H1 (cell line): ENCODE measurements around the gene HNRNPM. TPM values are rescaled to one million over a fixed set of nuclear protein-coding genes. Genes with fewer than 3 reads are reported as not detected.

Source experiments
- CTCF ChIA-PET: fragments of 300-600 bp; sonication (Branson Sonifier 250); formaldehyde crosslinking; loops from one replicate; lab custom pipeline; 2021; ENCODE audit not compliant: partially characterized antibody; lab: Charles Lee
- POLR2A ChIA-PET: fragments of 300-600 bp; sonication (Branson Sonifier 250); formaldehyde crosslinking; loops from one replicate; lab custom pipeline; 2021; ENCODE audit warnings: inconsistent platforms; ENCODE audit not compliant: partially characterized antibody; lab: Charles Lee
- DNase-seq, 2 experiments: peaks; one replicate each; pipeline versions ENCODE4 v3.0.0 to v3.0.0-alpha.2; 2010 to 2022; ENCODE audit warnings: low spot score in 2 of 2, low read depth in 1 of 2, mixed read lengths in 1 of 2
- FAIRE-seq: peaks from 2 replicates; lab custom pipeline; 2011; peaks lifted over from hg19 to GRCh38; lab: Jason Lieb, UNC
- H2AFZ ChIP-seq: 2 replicates; pipeline ENCODE4 v1.8.1; 2012; ENCODE audit warnings: low read length, inconsistent platforms
- H2AK5ac ChIP-seq: 2 replicates; pipeline ENCODE4 v1.6.1; 2013; ENCODE audit warnings: low read depth, low read length
- H2BK120ac ChIP-seq: replicated peaks from 2 replicates; pipeline ENCODE3; 2013; ENCODE audit warnings: low read depth, low read length, inconsistent platforms
- H2BK12ac ChIP-seq: 2 replicates; pipeline ENCODE4 v1.6.1; 2013; ENCODE audit warnings: low read depth, low read length
- H2BK15ac ChIP-seq: 2 replicates; pipeline ENCODE4 v1.6.1; 2013; ENCODE audit warnings: low read length
- H2BK20ac ChIP-seq: 2 replicates; pipeline ENCODE4 v1.6.1; 2013; ENCODE audit warnings: low read length
- H2BK5ac ChIP-seq: 2 replicates; pipeline ENCODE4 v1.6.1; 2013; ENCODE audit warnings: low read depth, low read length
- H3K14ac ChIP-seq: 2 replicates; pipeline ENCODE4 v1.6.1; 2013; ENCODE audit warnings: inconsistent platforms; ENCODE audit not compliant: insufficient read length
- H3K18ac ChIP-seq: 2 replicates; pipeline ENCODE4 v1.6.1; 2013; ENCODE audit warnings: low read length; ENCODE audit errors: extremely low read depth
- H3K23ac ChIP-seq: 2 replicates; pipeline ENCODE4 v1.6.1; 2013; ENCODE audit warnings: inconsistent platforms; ENCODE audit not compliant: insufficient read length
- H3K23me2 ChIP-seq: 2 replicates; pipeline ENCODE4 v1.6.1; 2013; ENCODE audit warnings: low read depth, low read length
- H3K27ac ChIP-seq: 2 replicates; pipeline ENCODE4 v1.6.1; 2011; ENCODE audit warnings: low read depth, low read length, inconsistent platforms
- H3K27me3 ChIP-seq, 4 experiments: replicated peaks in 1 of 4; 1 replicate in 1 of 4; 2 replicates in 3 of 4; pipeline versions ENCODE4 v1.6.1 to v1.8.1; 2011 to 2013; ENCODE audit warnings: low read length in 3 of 4, mild to moderate bottlenecking in 3 of 4, inconsistent platforms in 2 of 4, mixed read lengths in 2 of 4, moderate library complexity in 1 of 4; ENCODE audit not compliant: control insufficient read depth in 3 of 4, insufficient read depth in 3 of 4; ENCODE audit errors: extremely low read depth in 1 of 4
- H3K36me3 ChIP-seq, 4 experiments: 2 replicates each; pipeline versions ENCODE4 v1.6.1 to v1.8.1; 2011 to 2013; ENCODE audit warnings: mild to moderate bottlenecking in 4 of 4, low read length in 3 of 4, moderate library complexity in 2 of 4, control low read depth in 1 of 4, inconsistent platforms in 1 of 4; ENCODE audit not compliant: insufficient read depth in 4 of 4, control insufficient read depth in 2 of 4
- H3K4ac ChIP-seq: replicated peaks from 2 replicates; pipeline ENCODE3; 2013; ENCODE audit warnings: low read length, low read depth, mixed read lengths, inconsistent platforms; ENCODE audit not compliant: insufficient read length
- H3K4me1 ChIP-seq, 4 experiments: replicated peaks in 1 of 4; 1 replicate in 1 of 4; 2 replicates in 3 of 4; pipeline versions ENCODE4 v1.6.1 to v1.8.1; 2011 to 2013; ENCODE audit warnings: low read length in 3 of 4, inconsistent platforms in 2 of 4, mixed read lengths in 1 of 4; ENCODE audit not compliant: insufficient read depth in 4 of 4, control insufficient read depth in 3 of 4
- H3K4me2 ChIP-seq, 2 experiments: 2 replicates each; pipeline versions ENCODE4 v1.6.1 to v1.8.1; 2011 to 2013; ENCODE audit warnings: low read depth in 2 of 2, low read length in 2 of 2, control low read depth in 1 of 2, inconsistent platforms in 1 of 2, mild to moderate bottlenecking in 1 of 2; ENCODE audit not compliant: insufficient read depth in 1 of 2
- H3K4me3 ChIP-seq, 4 experiments: fragments of 200-600, 300-600 bp in 1 of 4; sonication (generic), shearing (Covaris generic), sonication (Bioruptor Twin) in 1 of 4; 2 replicates each; pipeline versions ENCODE4 v1.5.1 to v1.8.1; 2011 to 2016; ENCODE audit warnings: low read length in 4 of 4, low read depth in 3 of 4, control low read depth in 2 of 4, inconsistent platforms in 2 of 4, mild to moderate bottlenecking in 2 of 4, mixed read lengths in 1 of 4, moderate library complexity in 1 of 4; ENCODE audit not compliant: insufficient read depth in 2 of 4; ENCODE audit errors: extremely low read depth in 1 of 4
- H3K56ac ChIP-seq: replicated peaks from 2 replicates; pipeline ENCODE3; 2013; ENCODE audit warnings: low read depth, mild to moderate bottlenecking, mixed read lengths, low read length, inconsistent platforms; ENCODE audit not compliant: insufficient read length
- H3K79me1 ChIP-seq: 2 replicates; pipeline ENCODE4 v1.6.1; 2013; ENCODE audit warnings: low read depth, low read length, control low read depth
- H3K79me2 ChIP-seq, 2 experiments: 2 replicates each; pipeline versions ENCODE4 v1.6.1 to v1.8.1; 2012 to 2013; ENCODE audit warnings: low read length in 2 of 2, mild to moderate bottlenecking in 2 of 2, inconsistent platforms in 1 of 2; ENCODE audit not compliant: insufficient read depth in 2 of 2, control insufficient read depth in 1 of 2
- H3K9ac ChIP-seq, 4 experiments: replicated peaks in 1 of 4; 1 replicate in 1 of 4; 2 replicates in 3 of 4; pipeline versions ENCODE4 v1.6.1 to v1.8.1; 2011 to 2013; ENCODE audit warnings: low read depth in 3 of 4, low read length in 3 of 4, control low read depth in 2 of 4, mild to moderate bottlenecking in 2 of 4, moderate library complexity in 2 of 4, inconsistent platforms in 1 of 4; ENCODE audit errors: extremely low read depth in 1 of 4
- H3K9me3 ChIP-seq, 2 experiments: 2 replicates each; pipeline versions ENCODE4 v1.6.1 to v1.8.1; 2012 to 2013; ENCODE audit warnings: mild to moderate bottlenecking in 2 of 2, moderate library complexity in 2 of 2, control low read depth in 1 of 2, inconsistent platforms in 1 of 2, low read depth in 1 of 2, low read length in 1 of 2, mixed read lengths in 1 of 2; ENCODE audit not compliant: insufficient read depth in 2 of 2
- H4K20me1 ChIP-seq, 2 experiments: replicated peaks in 1 of 2; 2 replicates each; pipeline versions ENCODE3 to v1.8.1; 2011 to 2013; ENCODE audit warnings: inconsistent platforms in 2 of 2, low read length in 2 of 2, mild to moderate bottlenecking in 1 of 2; ENCODE audit not compliant: insufficient read depth in 2 of 2, control insufficient read depth in 1 of 2
- H4K5ac ChIP-seq: 2 replicates; pipeline ENCODE4 v1.6.1; 2013; ENCODE audit warnings: low read length, low read depth, mixed read lengths, inconsistent platforms; ENCODE audit not compliant: insufficient read length
- H4K8ac ChIP-seq: 2 replicates; pipeline ENCODE4 v1.8.0; 2013; ENCODE audit warnings: mild to moderate bottlenecking, moderate library complexity, low read length, inconsistent platforms; ENCODE audit not compliant: insufficient read depth; ENCODE audit errors: extremely low read depth
- H4K91ac ChIP-seq: replicated peaks from 2 replicates; pipeline ENCODE3; 2013; ENCODE audit warnings: low read length, mixed read lengths, inconsistent platforms; ENCODE audit not compliant: insufficient read length
- BCL11A ChIP-seq, 2 experiments: IDR thresholded peaks; one replicate each; pipeline ENCODE4 v1.6.1; 2011; ENCODE audit warnings: low read depth in 2 of 2, low read length in 2 of 2, mild to moderate bottlenecking in 2 of 2
- CBX5 ChIP-seq: fragments of 300-800, 300-1000 bp; sonication (generic); IDR thresholded peaks from 2 replicates; pipeline ENCODE4 v1.7.1; 2016; ENCODE audit warnings: antibody characterized with exemption, low read length, low read depth
- CHD1 ChIP-seq: IDR thresholded peaks from 2 replicates; pipeline ENCODE4 v1.6.1; 2012; ENCODE audit warnings: low read depth, low read length, improper control_type of control experiment
- CTBP2 ChIP-seq: IDR thresholded peaks from 2 replicates; pipeline ENCODE4 v1.7.0; 2011; ENCODE audit warnings: borderline replicate concordance, mild to moderate bottlenecking, moderate library complexity, mixed read lengths, low read length; ENCODE audit not compliant: insufficient read depth, insufficient read length
- EGR1 ChIP-seq: IDR thresholded peaks from 2 replicates; pipeline ENCODE4 v1.6.1; 2011; ENCODE audit warnings: low read depth, low read length, borderline replicate concordance
- KDM5A ChIP-seq: fragments of 200-600 bp; IDR thresholded peaks from 2 replicates; pipeline ENCODE4 v1.7.1; 2012; ENCODE audit warnings: mild to moderate bottlenecking, low read length, inconsistent platforms, mixed read lengths
- NANOG ChIP-seq: IDR thresholded peaks from 2 replicates; pipeline ENCODE4 v1.6.1; 2011; ENCODE audit warnings: low read length, low read depth, mild to moderate bottlenecking, inconsistent platforms; ENCODE audit not compliant: insufficient read depth, poor library complexity, severe bottlenecking
- NRF1 ChIP-seq: IDR thresholded peaks from 2 replicates; pipeline ENCODE4 v1.6.1; 2011; ENCODE audit warnings: mild to moderate bottlenecking, low read depth, low read length, improper control_type of control experiment
- RAD21 ChIP-seq, 2 experiments: IDR thresholded peaks in 1 of 2; conservative IDR thresholded peaks in 1 of 2; 2 replicates each; pipeline ENCODE4 v1.6.1; 2011; ENCODE audit warnings: low read depth in 2 of 2, low read length in 2 of 2, improper control_type of control experiment in 1 of 2, inconsistent platforms in 1 of 2, mild to moderate bottlenecking in 1 of 2, moderate library complexity in 1 of 2
- WGBS, 2 experiments: shearing (Covaris generic) in 1 of 2; methylation state at CpG; one replicate each; pipeline versions ENCODE4 v1.1.6 to v1.1.7; 2013 to 2015; ENCODE audit warnings: low lambda C conversion rate in 2 of 2, mixed read lengths in 2 of 2, inconsistent platforms in 1 of 2, low coverage in 1 of 2, missing lambda C conversion rate in 1 of 2; ENCODE audit not compliant: insufficient replicate concordance in 2 of 2, insufficient coverage in 1 of 2, insufficient read length in 1 of 2; ENCODE audit errors: extremely low coverage in 1 of 2, missing lambda C conversion rate in 1 of 2; 5-methylcytosine and 5-hydroxymethylcytosine counted together
- polyA plus RNA-seq, 7 experiments: library from polyadenylated mRNA; depleted of rRNA in 3 of 7; stranded (reverse) in 5 of 7; unstranded in 2 of 7; fragments of >200 nt in 5 of 7; fragments of 200-250 nt in 2 of 7; gene quantifications; 1 replicate in 5 of 7; 2 replicates in 1 of 7; 4 replicates in 1 of 7; pipeline versions ENCODE4 v1.2.1 to v1.2.3, GENCODE V29; 2011 to 2013; ENCODE audit warnings: missing spikeins in 2 of 7, mixed read lengths in 2 of 7
- total RNA-seq: library from RNA; stranded (reverse); fragmentation: NEBNext Ultra II Directional; extraction: Animal tissue kit (Norgen Biotek cat#: 25700); gene quantifications from 2 replicates; pipeline ENCODE4 v1.2.1, GENCODE V29; 2021
- TF ChIP-seq, protein P1 (sequence below): IDR thresholded peaks from 2 replicates; pipeline ENCODE4 v1.6.1; 2011; ENCODE audit warnings: low read depth, mild to moderate bottlenecking, low read length; ENCODE audit not compliant: insufficient read depth
- TF ChIP-seq, protein P2 (sequence below): IDR thresholded peaks from 2 replicates; pipeline ENCODE4 v1.6.1; 2011; ENCODE audit warnings: low read length, improper control_type of control experiment

The HNRNPM gene
- total and polyA plus RNA-seq, 2 of the 8 experiments (the other 6 are each of a cell fraction or from before 2014, with no cell fraction given): 375 to 474 TPM

DNA sequence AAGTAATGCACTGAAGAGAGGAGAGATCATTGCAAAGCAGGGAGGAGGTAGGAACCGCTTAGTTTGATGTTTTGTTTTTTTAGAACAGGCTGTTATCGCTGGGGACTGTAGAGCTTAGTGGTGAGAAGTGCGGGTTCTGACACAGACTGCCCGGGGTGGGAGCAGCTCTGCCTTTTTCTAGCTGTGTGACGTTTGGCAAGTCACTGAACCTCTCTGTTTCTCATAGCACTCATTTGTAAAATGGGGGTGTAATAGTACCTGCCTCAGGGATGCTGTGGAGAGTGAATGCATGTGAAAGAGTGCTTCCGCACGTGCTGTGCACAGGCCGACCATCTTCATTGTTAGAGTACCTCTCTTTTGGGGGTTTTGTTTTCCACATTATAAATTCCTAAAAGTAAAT lies 38.4 kb downstream of the HNRNPM start:
- no peak for FAIRE-seq
- DNase-seq: no peak
- Histone ChIP-seq H4K91ac (no peak overlapping the region), H3K9me3 (no peaks in the 10 kb centered on the region), H2AK5ac (no peak overlapping the region), H4K20me1 (peaks cover 28 to 48% of the 10 kb centered on the region in 2 experiments), H3K27me3 (no peaks in the 10 kb centered on the region), H4K8ac (no peak overlapping the region), H2BK120ac (no peak overlapping the region), H4K5ac (no peak overlapping the region), H3K9ac (no peak overlapping the region), H2BK15ac (no peak overlapping the region), H3K4ac (no peak overlapping the region), H2BK20ac (no peak overlapping the region), H3K56ac (no peak overlapping the region), H2BK5ac (no peak overlapping the region), H3K4me2 (no peak overlapping the region), H3K14ac (no peak overlapping the region), H3K36me3 (peaks cover 33 to 76% (median 52%) of the 10 kb centered on the region in 4 experiments), H3K23ac (no peak overlapping the region), H3K79me1 (peaks cover 29% of the 10 kb centered on the region), H3K4me1 (no peaks in the 10 kb centered on the region; a peak in 1 of 7 replicates), H2BK12ac (no peak overlapping the region), H3K18ac (no peak overlapping the region), H3K27ac (no peak overlapping the region), H3K23me2 (no peaks in the 10 kb centered on the region; the same call in 1 of the 2 replicates), H3K4me3 (no peak overlapping the region), H3K79me2 (peaks cover 1 to 59% of the 10 kb centered on the region in 2 experiments; a peak in 3 of 4 replicates), H2AFZ (no peak overlapping the region)
- CTCF ChIA-PET: interaction anchor here (0.6 to 2.5 kb wide), 6 partner anchors 13 to 97 kb away, joined by 3 to 9 read pairs (median 5); no protein-coding TSS in a partner anchor
- 97% methylated on average over 8 of the region's 8 CpGs; no CpG with 5 or more reads in 1 of the 2 experiments for WGBS, 2 experiments
- POLR2A ChIA-PET: interaction anchor here (0.9 to 6.4 kb wide), 4 partner anchors 10 to 37 kb away, joined by 5 to 54 read pairs (median 5); partner anchors contain the start of gene HNRNPM
- TF ChIP-seq CTBP2 (no peak), CHD1 (no peak), NRF1 (no peak), KDM5A (no peak), EGR1 (no peak), RAD21 (IDR thresholded peaks at IDR 0.05 in 1 of 2, conservative IDR thresholded peaks at IDR 0.05 in 1 of 2; ENCODE audit: low read depth in 2 of 2, low read length in 2 of 2) (no peak), CBX5 (no peak), BCL11A (IDR thresholded peaks at IDR 0.05; ENCODE audit: low read depth in 2 of 2, low read length in 2 of 2) (no peak), NANOG (no peak)
- TF ChIP-seq, protein P1, sequence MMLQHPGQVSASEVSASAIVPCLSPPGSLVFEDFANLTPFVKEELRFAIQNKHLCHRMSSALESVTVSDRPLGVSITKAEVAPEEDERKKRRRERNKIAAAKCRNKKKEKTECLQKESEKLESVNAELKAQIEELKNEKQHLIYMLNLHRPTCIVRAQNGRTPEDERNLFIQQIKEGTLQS: no peak
- TF ChIP-seq, protein P2, sequence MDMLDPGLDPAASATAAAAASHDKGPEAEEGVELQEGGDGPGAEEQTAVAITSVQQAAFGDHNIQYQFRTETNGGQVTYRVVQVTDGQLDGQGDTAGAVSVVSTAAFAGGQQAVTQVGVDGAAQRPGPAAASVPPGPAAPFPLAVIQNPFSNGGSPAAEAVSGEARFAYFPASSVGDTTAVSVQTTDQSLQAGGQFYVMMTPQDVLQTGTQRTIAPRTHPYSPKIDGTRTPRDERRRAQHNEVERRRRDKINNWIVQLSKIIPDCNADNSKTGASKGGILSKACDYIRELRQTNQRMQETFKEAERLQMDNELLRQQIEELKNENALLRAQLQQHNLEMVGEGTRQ: no peak
